Kidney (tissue), 14 donors: ENCODE measurements around the gene RAB40A. TPM values are rescaled to one million over a fixed set of nuclear protein-coding genes. Genes with fewer than 3 reads are reported as not detected.

Experiments
- DNase-seq, 5 donors: peaks; one replicate each; pipeline ENCODE4 v3.0.0-alpha.2; 2013 to 2020
- FAIRE-seq: peaks from 2 replicates; lab custom pipeline; 2012; peaks lifted over from hg19 to GRCh38; lab: Jason Lieb, UNC
- H3K27ac ChIP-seq, 2 donors: one replicate each; pipeline ENCODE4 v1.7.0; 2013; ENCODE audit warnings: low read depth in 2 of 2, low read length in 2 of 2, inconsistent platforms in 1 of 2
- H3K27me3 ChIP-seq: one replicate; pipeline ENCODE4 v1.7.1; 2013; ENCODE audit warnings: low read length, inconsistent platforms; ENCODE audit not compliant: control insufficient read depth, insufficient read depth
- H3K36me3 ChIP-seq, 3 donors: one replicate each; pipeline versions ENCODE4 v1.7.0 to v1.7.1; 2013; ENCODE audit warnings: low read length in 3 of 3, control low read depth in 1 of 3, inconsistent platforms in 1 of 3; ENCODE audit not compliant: insufficient read depth in 3 of 3, control insufficient read depth in 2 of 3
- H3K4me1 ChIP-seq, 3 donors: one replicate each; pipeline versions ENCODE4 v1.7.0 to v1.7.1; 2013; ENCODE audit warnings: low read length in 3 of 3, inconsistent platforms in 1 of 3, low read depth in 1 of 3; ENCODE audit not compliant: control insufficient read depth in 2 of 3, insufficient read depth in 2 of 3
- H3K4me3 ChIP-seq, 3 donors: one replicate each; pipeline versions ENCODE4 v1.7.0 to v1.8.1; 2013; ENCODE audit warnings: low read length in 3 of 3, control low read depth in 1 of 3, inconsistent platforms in 1 of 3
- H3K9ac ChIP-seq, 3 donors: one replicate each; pipeline versions ENCODE4 v1.7.0 to v1.7.1; 2013; ENCODE audit warnings: low read length in 3 of 3, control low read depth in 1 of 3, inconsistent platforms in 1 of 3
- H3K9me3 ChIP-seq, 3 donors: one replicate each; pipeline versions ENCODE4 v1.7.0 to v1.7.1; 2013; ENCODE audit warnings: low read length in 3 of 3, control low read depth in 1 of 3, inconsistent platforms in 1 of 3; ENCODE audit not compliant: control insufficient read depth in 2 of 3, insufficient read depth in 1 of 3
- CTCF ChIP-seq: IDR thresholded peaks from 3 replicates; pipeline ENCODE4 v1.5.1; 2012; ENCODE audit warnings: mild to moderate bottlenecking, moderate library complexity, borderline replicate concordance; ENCODE audit not compliant: insufficient read depth; ENCODE audit errors: extremely low read depth
- intact Hi-C: fragments of 100-400 bp; cut with DNase I; formaldehyde crosslinking; loops from one replicate; pipeline ENCODE4 v1.11.1; 2022
- polyA plus RNA-seq: library from polyadenylated mRNA; stranded (reverse); fragments of 350-450 nt; fragmentation: Illumina TruSeq; extraction: RNeasy Lipid Tissue Mini Kit (QIAGEN cat#74804); gene quantifications from one replicate; pipeline ENCODE4 v1.2.3, GENCODE V29; 2014; ENCODE audit warnings: low read depth, low replicate concordance; ENCODE audit not compliant: insufficient read depth
- total RNA-seq: library from RNA; stranded (reverse); fragmentation: NEBNext Ultra II Directional; extraction: Animal tissue kit (Norgen Biotek cat#: 25700); gene quantifications from one replicate; pipeline ENCODE4 v1.2.1, GENCODE V29; 2021
- donor health status: control.
- donor health status: control.
- donor health status: control.
- donor health status: control.
- donor health status: control.
- donor health status: DM: yes; HTN: yes; CAD: no.
- donor health status: Normal renal cell carcinoma (clear cell type).

Gene RAB40A
- total and polyA plus RNA-seq, 2 donors from 2014 or later = 1.4 TPM; not detected in 1

- H3K9me3 ChIP-seq = no peaks in the 10 kb centered on the region
- FAIRE-seq (no peak), DNase-seq (no peak)
- TF ChIP-seq CTCF = no peak
- H3K9ac ChIP-seq = no peak overlapping the region
- no peaks in the 10 kb centered on the region for H3K4me1 ChIP-seq
- H3K27ac ChIP-seq = peak overlapping the region in 1 of 2 donors; percentile 72
- intact Hi-C loops = no loop called here
- H3K36me3 ChIP-seq = no peaks in the 10 kb centered on the region
- H3K4me3 ChIP-seq = no peak overlapping the region
- peaks cover 2% of the 10 kb centered on the region for H3K27me3 ChIP-seq
Observed at GRCh38 chrX:103537871-103538387, 18.6 kb upstream of the RAB40A start.

GRCh38 chrX:103536732-103537131 is 17.4 kb upstream of the RAB40A start:
- FAIRE-seq (no peak), DNase-seq (no peak)
- Histone ChIP-seq H3K4me3 (no peak overlapping the region), H3K27ac (peak overlapping the region; percentile 32 to 33), H3K4me1 (no peaks in the 10 kb centered on the region), H3K36me3 (no peaks in the 10 kb centered on the region), H3K9me3 (no peaks in the 10 kb centered on the region), H3K27me3 (peaks cover 2% of the 10 kb centered on the region), H3K9ac (no peak overlapping the region)
- TF ChIP-seq CTCF = no peak
- intact Hi-C loops = no loop called here

- H3K27ac ChIP-seq = peak overlapping the region; percentile 32 to 70
- no peak overlapping the region for H3K4me3 ChIP-seq
- no peak for DNase-seq
- FAIRE-seq = no peak
- H3K4me1 ChIP-seq = no peaks in the 10 kb centered on the region
- H3K9ac ChIP-seq = no peak overlapping the region
- no peaks in the 10 kb centered on the region for H3K9me3 ChIP-seq
- H3K27me3 ChIP-seq = peaks cover 3% of the 10 kb centered on the region
- no peaks in the 10 kb centered on the region for H3K36me3 ChIP-seq
- TF ChIP-seq CTCF = no peak
- intact Hi-C loops = no loop called here
Observed at GRCh38 chrX:103536071-103536470, 16.8 kb upstream of the RAB40A start.

- Histone ChIP-seq H3K27me3 (peaks cover 2% of the 10 kb centered on the region), H3K36me3 (no peaks in the 10 kb centered on the region), H3K4me3 (no peak overlapping the region), H3K9ac (no peak overlapping the region), H3K4me1 (no peaks in the 10 kb centered on the region), H3K9me3 (no peaks in the 10 kb centered on the region), H3K27ac (peak overlapping the region in 1 of 2 donors; percentile 17)
- no peak for DNase-seq
- intact Hi-C loops = no loop called here
- no peak for FAIRE-seq
- no peak for TF ChIP-seq CTCF
Observed at GRCh38 chrX:103535206-103535605, 15.9 kb upstream of the RAB40A start.
